HG03469 (cell line): ENCODE measurements around the gene NDEL1.
"Not testable (repeated sequence)": the region's sequence is repeated elsewhere in the genome, so short reads cannot be mapped to it uniquely, and the experiment has no call there.

Experiments used
- ATAC-seq: cut with Tn5 transposase; IDR thresholded peaks from one replicate; pipeline ENCODE4 v1.9.1; 2021; ENCODE audit warnings: mild to moderate bottlenecking, moderate library complexity, moderate number of reproducible peaks; ENCODE audit not compliant: unreplicated experiment

NDEL1 gene

DNA sequence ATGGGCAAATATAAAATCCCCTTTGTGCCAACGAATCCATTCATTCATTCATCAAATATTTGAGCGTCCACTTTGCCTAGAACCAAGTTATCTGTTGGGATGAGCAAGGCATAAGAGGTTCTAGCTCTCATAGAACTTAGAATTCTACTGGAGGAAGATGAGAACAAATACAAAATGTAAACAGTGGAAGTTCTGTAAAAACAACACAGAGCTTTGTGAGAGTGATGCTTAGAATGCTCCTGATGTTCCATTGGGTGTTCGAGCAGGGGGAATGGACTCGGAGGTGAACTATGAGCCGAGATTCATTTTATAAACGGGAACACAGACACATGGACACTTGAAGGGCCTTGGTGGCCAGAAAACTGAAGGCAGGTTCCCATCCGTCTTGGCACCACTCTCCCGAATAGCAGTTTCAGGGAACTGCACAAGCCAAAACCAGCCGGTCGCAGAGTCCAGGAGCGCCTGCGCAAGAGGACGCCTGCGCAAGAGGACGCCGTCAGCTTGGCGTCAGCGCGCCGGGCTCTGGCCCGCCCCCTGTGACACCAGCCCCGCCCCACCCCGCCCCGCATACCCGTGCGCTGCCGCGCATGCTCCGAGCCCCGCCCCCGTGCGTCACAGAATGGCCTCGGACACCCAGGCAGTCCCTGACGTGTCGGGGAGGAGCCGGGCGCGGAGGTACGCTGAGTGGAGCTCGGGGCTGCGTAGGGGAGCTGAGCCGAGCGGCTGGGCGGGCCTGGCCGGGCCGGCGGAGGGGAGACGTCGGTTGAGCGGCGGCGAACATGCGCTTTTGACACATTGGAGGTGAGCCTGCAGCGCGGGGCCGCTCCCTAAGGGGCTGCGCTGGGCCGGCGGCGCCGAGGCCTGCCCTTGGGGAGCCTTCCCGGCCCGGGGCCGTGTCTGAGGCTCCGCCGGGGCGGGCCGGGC, at the start of gene NDEL1:
Gene NDEL1 (plus strand): TSS at position 640 of the 924 bp plus-strand sequence. CDS start 8,388 bp downstream, outside the sequence.
- peak; percentile 85 for ATAC-seq

GRCh38 chr17:8386841-8387240, 48.8 kb upstream of the NDEL1 start:
- no peak for ATAC-seq

DNA sequence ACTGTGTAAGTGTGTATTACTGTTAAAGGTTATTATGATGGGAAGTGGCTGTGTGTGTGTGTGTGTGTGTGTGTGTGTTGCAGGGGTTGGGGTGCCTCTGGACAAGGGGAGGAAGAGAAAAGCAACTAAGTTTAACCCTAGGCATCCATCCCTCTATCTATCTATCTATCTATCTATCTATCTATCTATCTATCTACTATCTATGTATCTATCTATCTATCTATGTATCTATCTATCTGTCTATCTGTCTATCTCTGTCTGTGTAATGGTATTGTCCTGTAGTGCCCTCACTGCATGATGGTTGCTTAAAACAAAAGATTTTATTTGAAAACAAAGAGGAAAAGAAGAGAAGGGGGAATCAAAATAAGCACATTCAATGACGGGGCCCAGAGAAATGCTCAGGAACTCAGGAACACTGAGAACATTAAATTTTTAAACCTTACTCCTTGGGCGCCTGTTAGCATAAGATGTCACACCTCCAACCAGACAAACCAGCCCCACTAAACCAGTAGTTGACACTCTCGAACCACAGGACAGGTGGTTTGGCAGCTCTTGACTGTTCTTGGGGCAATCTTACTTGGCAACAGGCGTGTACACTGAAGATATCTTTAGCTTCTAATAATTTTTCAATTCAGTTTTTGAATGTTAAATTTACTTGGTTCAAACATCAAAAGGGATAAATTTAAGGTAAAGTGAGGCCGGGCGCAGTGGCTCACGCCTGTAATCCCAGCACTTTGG, 47.6 kb upstream of the NDEL1 start:
- no peak for ATAC-seq

GRCh38 chr17:8391711-8392110, 44.0 kb upstream of the NDEL1 start:
- ATAC-seq, result no peak

- ATAC-seq, result no peak
Observed at GRCh38 chr17:8392274-8392673, 43.4 kb upstream of the NDEL1 start.

- ATAC-seq, result no peak
Observed at GRCh38 chr17:8392674-8393469, 42.8 kb upstream of the NDEL1 start.

DNA sequence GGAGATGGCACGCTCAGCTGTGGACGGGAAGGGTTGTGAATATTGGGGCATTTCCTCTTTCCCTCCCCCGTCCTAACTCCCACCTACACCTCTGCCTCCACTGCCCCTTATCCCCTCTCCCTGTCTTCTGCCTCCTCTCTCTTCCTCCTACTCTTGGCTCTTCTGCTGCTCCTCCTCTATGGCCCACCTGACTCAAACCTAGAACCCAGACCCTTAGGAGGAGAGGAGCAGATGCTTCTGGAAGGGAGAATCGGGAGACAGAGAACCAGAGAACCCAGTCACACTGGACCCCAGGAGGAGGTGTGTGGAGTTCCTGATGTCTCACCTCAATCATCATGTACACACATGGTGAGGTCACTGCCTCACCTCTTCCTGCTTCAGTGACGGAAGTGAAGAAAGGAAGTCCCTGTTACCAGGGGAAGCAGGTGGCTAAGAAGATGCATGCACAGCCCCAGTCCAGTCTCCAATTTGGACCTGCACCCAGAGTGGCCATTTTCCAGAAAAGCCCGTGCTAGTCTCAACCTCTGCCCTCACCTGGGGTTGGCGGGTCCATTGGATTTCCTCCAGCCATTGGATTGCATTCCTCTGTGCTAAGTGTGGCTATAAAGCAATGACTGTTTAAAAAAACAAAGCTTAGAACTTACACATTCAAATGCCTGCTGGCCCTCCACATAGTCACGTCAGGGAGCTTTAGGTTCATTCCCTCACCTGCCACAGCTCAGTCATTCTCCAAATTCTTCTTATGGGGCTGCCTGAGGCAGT, 42.0 kb upstream of the NDEL1 start:
- ATAC-seq, result no peak

DNA sequence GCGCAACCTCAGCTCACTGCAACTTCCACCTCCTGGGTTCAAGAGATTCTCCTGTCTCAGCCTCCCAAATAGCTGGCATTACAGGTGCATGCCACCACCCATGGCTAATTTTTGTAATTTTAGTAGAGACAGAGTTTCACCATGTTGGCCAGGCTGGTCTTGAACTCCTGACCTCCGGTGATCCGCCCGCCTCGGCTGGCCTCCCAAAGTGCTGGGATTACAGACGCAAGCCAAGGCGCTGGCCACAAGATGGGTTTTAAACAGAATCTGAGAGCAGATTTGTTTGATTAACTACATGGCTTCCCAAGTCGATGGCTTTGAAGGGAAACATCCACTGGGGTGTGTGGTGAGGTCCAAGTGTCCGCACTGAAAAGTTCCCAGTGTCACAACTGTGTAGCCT, 41.2 kb upstream of the NDEL1 start:
- not testable (repeated sequence) for ATAC-seq

- ATAC-seq, result no peak
Observed at GRCh38 chr17:8397636-8398035, 38.0 kb upstream of the NDEL1 start, which contains the start of gene RNF222. RNF222 (minus strand) TSS chr17:8397827; CDS start chr17:8393461, 4,366 bp downstream.

DNA sequence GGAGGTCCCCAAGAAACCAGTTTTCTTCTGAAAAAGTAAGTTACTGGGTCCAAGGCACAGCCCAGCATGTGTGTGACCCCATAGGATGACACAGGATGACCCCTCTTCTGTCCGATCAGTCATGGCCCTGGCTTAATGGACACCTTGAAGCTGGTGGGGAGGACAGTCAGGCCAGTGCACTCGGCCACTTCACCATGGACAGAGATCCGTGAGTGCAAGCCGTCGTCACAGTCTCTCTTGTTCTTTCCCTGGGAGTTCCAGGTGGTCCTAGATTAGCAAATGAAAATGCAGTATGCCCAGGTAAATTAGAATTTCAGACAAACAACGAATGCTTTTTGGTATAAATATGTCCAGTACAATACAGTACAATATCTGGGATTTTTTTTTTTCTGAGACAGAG, 36.7 kb upstream of the NDEL1 start:
- ATAC-seq, result no peak

GRCh38 chr17:8401107-8401506, 34.6 kb upstream of the NDEL1 start:
- no peak for ATAC-seq

- ATAC-seq, result no peak
Observed at GRCh38 chr17:8402921-8403536, 32.7 kb upstream of the NDEL1 start.

GRCh38 chr17:8405499-8406016, 30.1 kb upstream of the NDEL1 start:
- ATAC-seq, result no peak

DNA sequence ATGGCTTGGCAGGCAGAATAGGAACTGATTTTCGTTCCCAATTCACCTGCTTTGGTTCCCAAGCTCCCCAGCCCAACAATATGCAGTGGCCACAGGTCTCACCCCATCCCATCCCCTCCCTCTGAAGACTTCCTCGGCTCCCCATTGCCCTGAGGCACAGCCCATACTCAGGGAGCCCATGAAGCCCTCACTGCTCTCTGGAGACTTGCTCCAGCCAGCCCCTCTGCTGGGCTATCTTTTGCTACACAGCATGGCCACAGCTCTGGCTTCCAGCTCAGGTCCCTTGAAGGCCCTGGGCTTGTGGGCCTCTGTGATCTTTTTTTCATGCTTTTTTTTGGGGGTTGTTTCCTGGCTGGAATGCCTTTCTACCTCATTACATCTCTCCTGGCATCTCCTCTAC, 29.5 kb upstream of the NDEL1 start:
- ATAC-seq, result no peak

- no peak for ATAC-seq
Observed at GRCh38 chr17:8408371-8408770, 27.3 kb upstream of the NDEL1 start.

DNA sequence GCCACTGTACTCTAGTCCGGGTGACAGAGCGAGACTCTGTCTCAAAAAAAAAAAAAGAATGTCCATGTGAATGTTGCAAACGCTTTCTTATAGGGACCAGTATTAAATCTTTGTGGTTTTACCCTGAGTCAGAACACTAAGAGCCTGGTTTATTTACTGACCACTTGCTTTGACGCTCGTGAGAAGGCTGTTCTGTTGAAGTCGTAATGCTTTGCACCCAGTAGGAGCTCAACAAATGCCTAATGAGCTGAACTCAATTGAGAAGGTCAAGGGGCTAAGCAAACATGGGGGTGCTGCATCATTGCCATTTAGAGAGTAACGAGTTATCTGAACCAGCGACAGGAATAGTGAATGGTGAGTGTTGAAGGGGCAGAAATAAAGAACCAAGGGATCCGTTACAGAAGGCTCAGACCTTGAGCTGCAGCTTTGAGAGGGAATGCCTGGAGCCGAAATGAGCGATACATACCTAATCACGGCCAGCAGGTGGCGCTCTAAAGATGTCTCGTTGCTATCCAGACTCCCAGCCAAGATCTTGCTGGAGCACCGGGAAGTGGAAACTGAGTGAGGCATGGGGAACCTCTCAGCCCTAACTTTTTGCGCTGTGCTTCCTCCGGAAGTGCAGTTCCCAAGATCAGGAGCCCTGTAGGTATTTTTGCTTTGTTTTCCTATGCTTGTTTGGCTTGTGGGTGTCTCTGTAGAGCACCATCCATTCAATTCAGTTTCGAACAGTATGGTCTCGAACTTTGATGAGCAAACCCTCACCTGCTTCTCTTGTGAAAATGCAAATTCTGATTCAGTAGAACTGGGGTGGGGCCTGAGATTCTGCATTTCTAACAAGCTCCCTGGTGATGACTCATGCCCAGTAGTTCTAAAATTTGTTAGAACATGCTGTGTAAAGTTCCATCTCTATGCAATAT, 25.5 kb upstream of the NDEL1 start:
- ATAC-seq, result no peak

GRCh38 chr17:8410883-8411238, 24.8 kb upstream of the NDEL1 start:
- ATAC-seq, result no peak

DNA sequence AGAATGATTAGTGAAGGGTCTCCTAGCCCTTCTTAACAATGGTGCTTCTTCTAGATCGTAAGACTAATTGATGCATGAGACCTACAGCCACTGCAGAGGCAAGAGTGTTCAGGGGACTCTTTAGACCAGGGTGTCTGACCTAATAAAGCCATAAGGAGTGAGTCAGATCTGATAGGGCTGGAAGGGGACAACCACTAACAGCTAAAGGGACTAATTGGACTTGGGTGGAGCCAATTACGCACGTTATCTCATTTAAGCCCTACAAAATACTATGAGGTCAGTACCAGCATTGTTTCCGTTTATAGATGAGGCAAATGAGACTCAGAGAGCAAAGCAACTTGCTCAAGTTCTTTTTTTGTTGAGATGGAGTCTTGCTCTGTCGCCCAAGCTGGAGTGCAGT, 23.6 kb upstream of the NDEL1 start:
- ATAC-seq, result no peak

DNA sequence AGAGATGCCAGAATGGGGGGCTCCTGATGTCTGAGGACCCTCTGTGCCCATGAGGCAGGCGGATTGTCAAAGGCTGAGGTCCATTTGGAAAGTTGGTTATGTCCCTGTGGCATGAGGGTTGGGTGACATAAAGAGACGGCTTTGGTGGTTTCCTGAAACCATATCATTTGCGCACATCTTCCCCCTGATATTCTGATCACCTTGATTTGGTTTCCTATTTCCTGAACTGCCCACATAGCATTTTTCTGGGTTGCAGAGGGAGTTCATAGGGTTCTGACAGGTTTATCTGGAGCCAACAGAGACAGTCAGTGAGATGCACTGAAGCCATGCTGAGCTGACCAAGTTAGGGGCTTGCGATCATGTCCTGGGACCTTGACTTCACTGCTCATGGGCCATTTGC, 22.4 kb upstream of the NDEL1 start:
- ATAC-seq, result no peak
